SKM-1 (cell line): Measurements from ENCODE around the gene STUB1.
A peak's percentile ranks its signal among the peaks of the same experiment; 100 is the strongest.
"Not testable (repeated sequence)": the region's sequence is repeated elsewhere in the genome, so short reads cannot be mapped to it uniquely, and the experiment has no call there.

Experiments used
- DNase-seq: peaks from one replicate; lab custom pipeline; 2025; ENCODE audit not compliant: unreplicated experiment; lab: John Stamatoyannopoulos, UW

The STUB1 gene

DNA sequence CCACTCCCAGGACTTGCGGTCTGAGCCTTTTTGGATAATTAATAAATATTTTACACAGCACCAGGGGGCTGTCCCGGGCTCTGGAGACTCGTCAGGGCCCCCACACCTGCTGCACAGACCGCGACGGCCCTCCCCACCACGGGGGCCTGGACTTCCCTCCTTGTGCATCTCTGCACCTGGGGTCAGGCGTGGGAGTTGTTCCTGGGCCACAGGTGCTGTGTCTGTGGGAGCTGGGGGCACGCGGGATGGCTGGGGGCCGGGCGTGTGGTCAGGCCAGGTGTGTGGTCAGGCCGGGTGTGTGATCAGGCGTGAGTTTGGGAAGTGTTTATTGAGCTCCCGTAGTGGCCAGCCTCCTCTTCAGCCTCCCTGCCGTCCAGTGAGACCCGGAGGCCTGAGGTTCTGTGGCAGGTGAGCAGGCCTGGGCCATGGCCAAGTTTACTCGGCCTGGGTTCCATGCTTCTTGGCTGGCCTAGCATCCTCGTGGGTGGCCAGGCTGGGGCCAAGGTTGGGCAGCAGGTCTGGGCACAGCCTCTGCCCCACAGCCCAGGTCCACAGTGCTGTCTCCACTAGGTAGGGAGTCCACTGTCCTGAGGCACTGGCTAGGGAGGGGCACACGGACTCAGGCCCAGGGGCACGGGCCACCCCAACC, 1.9 kb upstream of the STUB1 start:
- DNase-seq: no peak

DNA sequence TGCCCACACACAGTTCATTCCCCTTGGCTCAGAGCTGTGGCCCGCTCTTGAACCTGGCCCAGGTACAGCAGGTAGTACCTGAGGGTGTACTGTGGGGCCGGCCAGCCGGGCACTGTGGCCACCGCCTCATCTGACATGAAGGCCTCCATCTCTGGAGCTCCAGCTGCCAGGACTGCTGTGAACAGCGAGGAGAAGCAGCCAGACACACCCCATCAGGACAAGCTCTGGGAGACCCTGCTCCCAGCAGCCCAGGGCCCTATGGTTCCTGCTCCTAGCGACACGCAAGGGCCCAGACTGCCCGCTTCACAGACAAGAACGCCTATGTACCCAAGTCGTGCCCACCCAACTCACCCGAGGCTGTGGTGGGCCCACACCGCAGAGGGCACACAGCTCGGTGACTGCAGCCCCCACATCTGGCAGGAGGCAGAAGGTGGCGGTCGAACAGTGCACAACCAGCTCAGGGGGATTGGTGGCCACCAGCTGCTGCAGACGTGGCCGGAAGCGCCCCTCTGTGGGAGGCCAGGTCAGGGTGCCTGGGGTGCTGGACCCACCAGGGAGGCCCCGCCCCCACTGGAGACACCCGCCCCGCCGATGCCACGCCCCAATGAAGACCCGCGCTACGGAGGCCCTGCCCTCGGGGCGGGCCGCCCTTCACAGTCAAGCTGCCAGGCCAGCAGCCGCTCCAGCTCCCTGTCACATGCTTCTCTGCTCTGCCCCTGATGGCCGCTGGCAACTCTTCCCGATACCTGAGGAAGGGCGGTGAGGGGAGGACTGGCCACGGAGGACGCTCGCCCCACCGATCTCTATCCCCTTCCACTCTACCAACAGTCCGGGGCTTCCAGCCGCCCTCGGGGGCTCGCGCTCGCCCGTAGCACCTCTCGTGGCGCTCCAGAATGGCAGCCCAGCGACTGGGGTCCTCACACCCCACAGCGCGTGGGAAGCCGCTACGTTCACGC, 1.1 kb upstream of the STUB1 start:
- DNase-seq: no peak

DNA sequence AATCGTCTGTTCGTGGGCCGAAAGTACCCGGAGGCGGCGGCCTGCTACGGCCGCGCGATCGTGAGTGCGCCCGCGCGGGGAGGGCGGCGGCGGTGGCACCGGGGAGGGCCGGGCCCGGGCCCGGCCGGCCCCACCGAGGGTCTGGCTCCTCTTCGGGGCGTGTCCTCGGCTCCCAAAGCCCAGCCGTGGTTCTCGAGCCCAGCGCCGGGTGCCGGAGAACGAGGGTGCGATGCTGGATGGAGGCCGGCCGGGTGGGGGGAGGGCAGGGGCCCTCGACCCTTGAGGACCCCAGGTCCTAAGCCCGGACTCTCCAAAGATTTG, 375 bp downstream of the STUB1 start:
- no peak for DNase-seq

DNA sequence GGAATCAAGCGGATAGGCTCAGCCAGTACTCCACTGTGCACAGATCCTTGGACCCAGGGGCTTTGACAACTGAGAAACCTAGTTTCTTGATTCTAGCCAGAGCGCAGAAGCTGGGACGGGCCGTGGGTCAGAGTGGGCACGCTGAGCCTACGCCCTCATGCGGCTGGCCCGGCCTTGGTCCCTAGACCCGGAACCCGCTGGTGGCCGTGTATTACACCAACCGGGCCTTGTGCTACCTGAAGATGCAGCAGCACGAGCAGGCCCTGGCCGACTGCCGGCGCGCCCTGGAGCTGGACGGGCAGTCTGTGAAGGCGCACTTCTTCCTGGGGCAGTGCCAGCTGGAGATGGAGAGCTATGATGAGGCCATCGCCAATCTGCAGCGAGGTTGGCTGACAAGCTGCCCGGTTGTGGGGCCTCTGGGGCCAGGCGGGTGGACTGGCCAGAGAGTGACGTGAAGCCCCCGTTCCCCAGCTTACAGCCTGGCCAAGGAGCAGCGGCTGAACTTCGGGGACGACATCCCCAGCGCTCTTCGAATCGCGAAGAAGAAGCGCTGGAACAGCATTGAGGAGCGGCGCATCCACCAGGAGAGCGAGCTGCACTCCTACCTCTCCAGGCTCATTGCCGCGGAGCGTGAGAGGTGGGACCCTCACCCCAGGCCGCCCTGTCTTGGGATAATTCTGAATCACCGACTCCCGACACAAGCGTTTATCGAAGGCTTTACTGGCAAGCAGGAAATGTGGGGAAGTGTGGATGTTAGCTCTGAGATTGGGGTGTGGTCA, 946 bp downstream of the STUB1 start:
- no peak for DNase-seq

DNA sequence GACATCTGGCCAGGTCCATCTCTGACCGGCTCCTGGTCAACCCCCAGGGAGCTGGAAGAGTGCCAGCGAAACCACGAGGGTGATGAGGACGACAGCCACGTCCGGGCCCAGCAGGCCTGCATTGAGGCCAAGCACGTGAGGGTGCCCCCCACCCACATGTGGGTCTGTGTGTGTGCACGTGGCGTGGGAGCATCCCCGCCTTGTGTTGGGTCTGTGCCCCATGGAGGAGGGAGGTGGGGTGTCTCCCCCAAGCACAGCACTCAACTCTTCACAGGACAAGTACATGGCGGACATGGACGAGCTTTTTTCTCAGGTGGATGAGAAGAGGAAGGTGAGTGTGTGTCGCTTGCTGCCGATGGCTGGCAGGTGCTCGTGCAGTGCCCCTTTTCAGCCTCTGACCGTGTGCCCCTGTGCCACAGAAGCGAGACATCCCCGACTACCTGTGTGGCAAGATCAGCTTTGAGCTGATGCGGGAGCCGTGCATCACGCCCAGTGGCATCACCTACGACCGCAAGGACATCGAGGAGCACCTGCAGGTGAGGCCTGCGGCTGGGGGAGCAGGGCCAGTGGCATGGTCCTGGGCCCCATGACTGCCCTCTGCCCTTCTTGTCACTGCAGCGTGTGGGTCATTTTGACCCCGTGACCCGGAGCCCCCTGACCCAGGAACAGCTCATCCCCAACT, 1.7 kb downstream of the STUB1 start:
- DNase-seq: no peak

DNA sequence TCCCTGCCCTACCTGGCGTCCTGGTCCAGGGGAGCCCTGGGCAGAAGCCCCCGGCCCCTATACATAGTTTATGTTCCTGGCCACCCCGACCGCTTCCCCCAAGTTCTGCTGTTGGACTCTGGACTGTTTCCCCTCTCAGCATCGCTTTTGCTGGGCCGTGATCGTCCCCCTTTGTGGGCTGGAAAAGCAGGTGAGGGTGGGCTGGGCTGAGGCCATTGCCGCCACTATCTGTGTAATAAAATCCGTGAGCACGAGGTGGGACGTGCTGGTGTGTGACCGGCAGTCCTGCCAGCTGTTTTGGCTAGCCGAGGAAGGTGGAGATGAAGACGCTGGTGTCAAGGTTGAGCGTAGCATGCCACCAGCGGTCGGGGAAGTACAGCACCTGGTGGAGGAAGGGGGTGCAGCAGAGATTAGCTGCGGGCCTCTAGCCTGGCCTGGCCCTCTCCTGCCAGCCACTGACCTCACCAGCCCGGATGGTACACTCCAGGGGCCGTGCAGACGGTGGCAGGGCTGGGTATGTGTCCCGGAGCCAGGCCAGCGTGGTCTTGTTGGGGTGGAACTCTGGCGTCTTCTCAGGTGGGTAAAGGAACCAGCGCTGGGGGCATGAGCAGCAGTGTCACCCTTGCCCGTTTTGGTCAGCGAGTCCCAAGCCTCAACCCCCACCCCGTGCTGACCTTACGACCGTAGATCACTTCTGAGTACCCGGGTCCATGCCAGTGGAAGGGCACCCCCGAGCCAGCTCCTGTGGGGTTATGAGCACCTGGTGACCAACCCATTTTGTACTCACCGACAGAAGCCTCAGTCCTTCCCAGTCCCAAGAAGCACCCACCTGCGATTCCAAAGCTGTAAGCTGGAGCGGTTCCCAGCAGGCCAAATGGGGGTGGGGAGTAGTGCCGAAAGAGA, 2.5 kb downstream of the STUB1 start:
- no peak for DNase-seq

DNA sequence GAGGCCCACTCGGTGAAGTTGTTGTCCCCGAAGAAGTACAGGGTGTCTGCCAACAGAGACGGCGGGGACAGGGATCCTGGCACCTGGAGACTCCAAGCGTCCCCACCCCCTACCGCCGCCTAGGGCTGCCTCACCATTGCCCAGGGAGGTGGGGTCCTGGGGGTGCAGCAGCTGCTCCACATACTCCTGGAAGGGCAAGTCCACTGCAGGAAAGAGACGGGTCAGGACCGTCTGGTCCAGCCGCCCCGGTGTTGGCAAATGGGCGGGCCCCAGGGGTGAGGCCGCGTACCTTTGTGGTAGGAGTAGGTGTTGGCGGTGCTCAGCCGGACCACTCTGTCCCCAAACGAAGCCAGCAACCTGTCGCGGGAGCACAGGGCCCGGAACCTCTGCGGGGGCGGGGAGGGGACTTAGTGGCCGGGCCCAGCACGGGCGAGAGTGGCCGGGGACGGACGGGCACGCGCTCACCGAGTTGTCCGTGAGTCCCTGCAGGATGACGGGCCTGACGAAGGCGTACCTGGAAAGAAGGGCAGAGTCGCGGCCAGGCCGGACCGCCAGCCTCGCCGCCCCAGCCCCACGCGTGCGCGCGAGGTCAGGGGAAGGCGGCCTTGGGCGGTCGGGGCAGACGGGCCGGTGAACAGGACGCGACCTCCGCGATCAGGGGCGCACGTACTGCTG, 3.3 kb downstream of the STUB1 start:
- DNase-seq: no peak

DNA sequence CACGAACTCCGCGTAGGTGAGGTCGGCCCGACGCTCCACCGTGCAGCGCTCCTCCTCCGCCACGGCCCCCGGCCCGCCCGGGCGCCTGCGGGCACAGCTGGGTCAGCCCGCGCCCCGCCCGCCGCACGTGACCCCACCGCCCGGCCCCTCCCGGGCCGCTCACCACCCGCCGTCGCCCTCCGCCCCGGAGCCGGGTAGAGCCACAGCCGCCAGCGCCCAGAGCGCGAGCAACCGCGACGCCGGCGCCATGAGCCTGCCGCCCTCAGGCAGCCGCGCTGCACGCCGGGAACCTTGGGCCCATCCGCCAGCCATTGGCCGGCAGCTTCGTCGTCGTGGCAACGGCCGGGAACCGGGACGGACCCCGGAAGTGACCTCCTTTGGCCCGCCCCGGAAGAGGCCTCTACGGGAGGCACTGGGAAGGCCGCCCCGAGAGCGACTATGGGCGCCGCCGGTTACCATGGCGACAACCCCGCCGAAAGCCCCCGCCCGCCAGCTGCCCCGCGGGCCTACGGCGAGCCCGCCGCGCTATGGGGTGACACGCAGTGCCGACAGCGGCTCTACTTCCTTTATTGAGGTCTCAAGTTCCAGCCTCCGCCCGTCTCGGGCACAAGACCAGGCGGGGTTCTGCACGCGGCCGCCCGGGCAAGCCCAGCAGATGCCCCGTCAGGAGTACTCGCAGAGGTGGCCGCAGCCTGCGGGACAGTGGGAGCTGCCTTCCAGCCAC, 4.0 kb downstream of the STUB1 start, which contains the start of gene JMJD8:
Gene JMJD8 (minus strand): TSS at position 264 of the 724 bp plus-strand sequence. CDS start 15 bp downstream, at position 249.
- peak; percentile 90 for DNase-seq

DNA sequence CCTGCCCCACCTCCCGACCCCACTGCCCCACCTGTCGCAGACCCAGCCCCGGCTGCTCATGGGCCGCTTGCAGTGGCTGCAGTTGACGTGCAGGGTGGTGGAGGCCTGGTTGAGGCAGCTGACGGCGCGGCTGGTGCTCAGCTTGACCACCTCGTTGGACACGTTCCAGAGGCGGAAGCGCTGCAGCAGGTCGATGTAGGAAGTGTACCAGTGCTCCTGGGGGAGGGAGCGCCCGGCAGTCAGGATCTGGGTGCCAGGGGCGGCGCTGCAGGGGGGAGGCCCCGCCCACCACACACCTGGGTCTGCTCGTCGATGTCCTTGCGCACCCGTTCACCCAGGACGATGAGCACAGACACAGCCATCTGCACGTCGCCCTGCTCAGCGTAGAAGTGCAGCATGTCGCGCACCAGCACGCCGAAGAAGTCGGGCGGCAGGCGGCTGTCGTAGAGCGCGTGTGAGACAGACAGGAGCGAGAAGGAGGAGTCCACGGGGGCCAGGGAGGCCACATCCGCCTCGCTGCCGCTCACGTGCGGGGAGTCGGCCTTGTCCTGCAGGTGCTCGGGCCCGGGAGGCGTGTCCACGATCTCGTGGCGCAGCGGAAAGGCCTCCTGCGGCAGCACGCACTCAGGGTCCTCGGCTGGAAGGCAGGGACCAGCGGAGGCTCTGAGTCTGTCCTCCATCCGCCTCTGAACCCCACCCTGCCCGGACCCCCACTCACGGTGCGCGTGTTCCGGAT, 4.9 kb downstream of the STUB1 start:
- no peak for DNase-seq

DNA sequence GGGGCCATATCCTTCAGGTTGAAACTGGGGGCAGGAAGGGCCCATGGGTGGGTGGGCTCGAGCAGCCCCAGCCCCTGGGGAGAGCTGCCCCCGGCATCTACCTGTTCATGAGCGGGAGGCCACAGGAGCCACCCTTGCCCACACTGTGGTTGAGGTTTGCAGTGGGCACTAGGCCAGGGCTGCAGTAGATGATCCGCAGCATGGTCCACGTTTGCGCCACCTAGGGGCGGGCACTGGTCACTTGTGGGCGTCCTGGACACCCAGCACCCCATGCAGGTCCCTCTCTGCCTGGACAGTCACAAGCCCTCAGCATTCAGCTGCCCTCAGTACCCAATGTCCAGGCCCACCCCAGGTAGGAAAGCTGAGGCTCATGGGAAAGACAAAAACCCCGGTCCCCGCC, 5.8 kb downstream of the STUB1 start:
- DNase-seq: no peak

DNA sequence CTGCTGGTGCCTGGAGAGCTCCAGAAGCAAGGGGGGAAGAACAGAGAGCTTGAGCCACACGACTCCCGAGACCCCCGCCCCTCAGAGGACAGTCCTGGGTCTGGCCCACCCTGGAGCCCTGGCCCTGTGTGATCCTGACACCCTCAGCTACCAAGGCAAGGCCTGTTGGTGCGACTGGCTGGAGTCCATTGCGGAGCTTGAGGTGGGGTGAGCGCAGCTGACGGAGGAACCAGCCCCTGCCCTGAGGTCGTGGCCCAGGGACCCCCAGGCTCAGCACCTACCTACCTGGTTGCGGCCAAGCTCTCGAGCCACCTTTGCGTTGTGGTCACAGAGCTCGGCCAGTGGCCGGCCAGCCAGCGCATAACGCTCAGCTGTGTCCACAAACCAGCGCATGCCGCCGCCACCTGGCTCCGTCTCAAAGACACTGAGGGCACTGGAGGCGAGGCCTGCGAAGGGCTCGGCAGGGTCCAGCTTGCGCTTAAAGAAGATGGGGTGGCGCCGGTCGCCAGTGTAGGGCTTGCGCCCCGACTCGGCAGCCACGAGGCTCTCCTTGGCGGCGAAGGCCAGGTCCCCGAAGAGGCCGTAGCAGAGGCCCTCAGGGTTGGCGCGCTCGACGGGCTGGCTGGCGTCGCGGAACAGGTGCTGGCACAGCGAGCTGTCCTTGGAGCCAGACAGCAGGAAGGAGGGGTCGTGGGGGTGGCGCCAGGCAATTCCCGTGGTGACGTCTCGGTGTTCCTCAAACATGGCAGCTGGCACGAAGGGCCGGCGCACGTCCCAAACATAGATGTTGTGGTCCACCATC, 6.5 kb downstream of the STUB1 start:
- DNase-seq: no peak

DNA sequence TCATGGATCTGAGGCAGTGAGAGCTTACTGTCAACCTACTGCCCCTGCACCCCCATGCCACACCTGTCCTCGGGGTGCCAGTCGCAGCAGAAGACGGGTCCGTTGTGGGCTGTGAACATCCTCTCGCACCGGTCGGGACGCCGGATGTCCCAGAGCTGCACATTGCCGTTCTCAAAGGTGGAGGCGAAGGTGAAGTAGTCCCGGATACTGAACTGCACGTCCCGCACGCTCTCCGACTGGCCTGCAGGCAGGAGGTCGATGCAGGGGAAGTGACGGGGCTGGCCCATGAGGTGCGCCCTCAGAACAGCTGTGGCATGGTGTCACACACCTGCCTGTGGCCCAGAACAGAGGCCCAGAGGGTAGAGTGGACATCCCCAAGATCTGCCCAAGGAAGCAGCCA, 7.3 kb downstream of the STUB1 start:
- DNase-seq: no peak

DNA sequence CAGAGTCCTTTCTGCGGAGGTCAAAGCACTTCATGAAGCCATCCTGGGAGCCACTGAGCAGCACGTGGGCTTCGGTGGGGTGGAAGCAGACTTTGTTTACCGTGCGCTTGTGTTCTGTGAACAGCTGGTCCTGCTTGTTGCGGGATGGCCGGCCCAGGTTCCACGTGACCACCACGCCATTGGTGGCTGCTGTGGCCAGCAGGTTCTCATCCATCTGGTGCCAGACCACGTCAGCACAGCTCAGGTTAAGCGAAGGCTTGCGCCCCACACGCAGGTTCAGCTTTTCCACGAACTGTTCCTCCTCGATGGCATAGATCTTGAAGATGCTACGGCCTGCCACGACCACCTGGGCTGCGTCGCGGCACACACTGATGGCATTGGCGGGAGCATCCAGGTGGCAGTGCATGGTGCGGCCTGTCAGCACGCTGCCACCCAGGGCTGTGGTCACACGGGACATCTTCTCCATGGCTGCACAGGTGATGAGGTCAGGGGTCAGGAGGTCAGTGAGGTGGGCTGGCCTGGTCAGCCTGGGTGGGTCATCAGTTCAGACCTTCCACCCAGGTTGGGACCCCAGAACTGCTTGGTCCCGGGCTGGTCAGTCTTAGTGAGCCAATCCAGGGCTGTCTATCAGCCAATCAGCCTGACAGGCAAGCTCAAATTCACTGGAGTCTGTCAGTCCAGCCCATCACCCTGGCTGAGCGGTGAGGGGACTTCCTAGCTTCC, 9.1 kb downstream of the STUB1 start:
- no peak for DNase-seq

DNA sequence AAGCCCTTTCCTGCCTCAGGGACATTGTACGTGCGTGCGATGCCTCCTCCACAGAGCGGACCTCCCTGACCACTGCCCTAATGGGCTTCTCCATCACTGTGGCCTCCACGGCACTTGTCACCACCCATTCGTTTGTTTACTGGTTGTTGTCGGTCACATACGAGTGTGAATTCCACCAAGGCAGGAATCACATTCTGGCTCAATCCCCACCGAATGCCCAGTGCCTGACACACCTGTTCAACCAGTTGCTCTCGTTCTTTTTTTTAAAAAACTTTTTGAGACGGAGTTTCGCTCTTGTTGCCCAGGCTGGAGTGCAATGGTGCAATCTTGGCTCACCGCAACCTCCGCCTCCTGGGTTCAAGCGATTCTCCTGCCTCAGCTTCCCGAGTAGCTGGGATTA, 11.0 kb downstream of the STUB1 start:
- not testable (repeated sequence) for DNase-seq

DNA sequence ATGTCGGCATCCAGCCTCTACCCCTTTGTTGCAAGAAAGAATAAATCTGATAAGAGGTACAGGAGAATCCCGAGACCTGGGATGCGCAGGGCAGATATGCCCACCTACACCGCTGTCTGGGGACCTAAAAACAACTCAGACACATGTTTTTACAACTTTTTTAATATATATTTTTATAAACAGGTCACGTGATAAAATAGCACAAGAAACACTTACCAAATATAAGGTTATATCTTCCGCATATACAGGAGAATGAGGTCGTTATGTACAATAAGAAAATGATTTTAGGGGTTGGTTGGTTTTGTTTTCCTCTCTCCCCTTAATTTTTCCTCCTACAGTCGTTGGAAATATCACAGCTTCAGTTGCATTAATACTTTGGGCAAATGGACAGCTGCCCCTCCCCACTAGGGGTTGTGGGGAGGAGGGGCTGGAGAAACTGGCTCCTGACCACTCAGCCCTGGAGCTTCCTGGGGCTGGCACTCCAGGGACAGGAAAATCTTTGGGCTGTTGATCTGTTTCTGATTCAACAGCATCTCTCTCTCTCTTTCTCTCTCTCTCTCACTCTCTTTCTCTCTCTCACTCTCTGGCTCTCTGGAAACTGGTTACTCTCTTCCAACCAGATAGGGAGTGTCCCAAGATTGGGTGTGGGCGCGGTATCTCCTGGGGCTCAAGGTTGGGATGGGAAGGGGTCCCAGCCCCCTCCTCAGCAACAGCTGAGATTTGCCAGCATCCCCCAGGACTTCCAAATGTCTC, 12.3 kb downstream of the STUB1 start:
- no peak for DNase-seq

DNA sequence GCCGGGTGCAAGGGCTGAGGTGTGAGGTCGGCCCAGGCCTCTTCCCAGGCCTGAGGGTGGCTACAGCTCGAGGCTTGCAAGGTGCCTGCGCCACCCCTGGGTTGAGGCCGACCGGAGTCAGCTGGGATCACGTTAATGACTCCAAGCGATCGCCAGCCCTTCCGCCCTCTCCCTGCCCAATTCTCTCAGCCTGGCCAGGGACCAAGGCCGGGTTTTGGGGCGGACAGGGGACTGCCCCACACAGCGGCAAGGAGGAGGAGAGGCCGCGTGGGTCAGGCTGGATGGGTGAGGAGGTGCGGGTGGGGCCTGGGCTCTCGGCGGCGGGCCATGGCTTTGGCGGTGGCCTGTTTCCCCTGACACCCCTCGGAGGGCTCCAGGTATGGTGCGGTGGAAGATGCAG, 13.2 kb downstream of the STUB1 start:
- DNase-seq: no peak
